Astrocyte (in vitro differentiated cells and primary cell): Measurements from ENCODE around the gene MKNK1. TPM values are rescaled to one million over a fixed set of nuclear protein-coding genes. Genes with fewer than 3 reads are reported as not detected.

ENCODE experiments used
- DNase-seq: peaks from one replicate; pipeline ENCODE4 v3.0.0-alpha.2; 2010; ENCODE audit warnings: low read depth
- FAIRE-seq: peaks from 2 replicates; lab custom pipeline; 2011; peaks lifted over from hg19 to GRCh38; lab: Jason Lieb, UNC
- H2AFZ ChIP-seq: 2 replicates; pipeline ENCODE4 v1.6.0; 2012; ENCODE audit warnings: low read depth, low read length, inconsistent platforms
- H3K27ac ChIP-seq: 2 replicates; pipeline ENCODE4 v1.5.1; 2011; ENCODE audit warnings: low read depth, low read length, inconsistent platforms
- H3K27me3 ChIP-seq: 2 replicates; pipeline ENCODE4 v1.6.0; 2011; ENCODE audit warnings: low read length, inconsistent platforms; ENCODE audit not compliant: insufficient read depth
- H3K36me3 ChIP-seq: 2 replicates; pipeline ENCODE4 v1.5.1; 2011; ENCODE audit warnings: low read length, inconsistent platforms; ENCODE audit not compliant: insufficient read depth
- H3K4me1 ChIP-seq: 2 replicates; pipeline ENCODE4 v1.5.1; 2011; ENCODE audit warnings: low read length, inconsistent platforms; ENCODE audit not compliant: insufficient read depth
- H3K4me2 ChIP-seq: 2 replicates; pipeline ENCODE4 v1.6.0; 2012; ENCODE audit warnings: low read length, inconsistent platforms
- H3K4me3 ChIP-seq: 2 replicates; pipeline ENCODE4 v1.5.1; 2011; ENCODE audit warnings: low read depth, mild to moderate bottlenecking, low read length, inconsistent platforms; ENCODE audit not compliant: insufficient read depth
- H3K79me2 ChIP-seq: 2 replicates; pipeline ENCODE4 v1.6.0; 2012; ENCODE audit warnings: mild to moderate bottlenecking, low read length, inconsistent platforms; ENCODE audit not compliant: insufficient read depth
- H3K9ac ChIP-seq: 2 replicates; pipeline ENCODE4 v1.6.0; 2012; ENCODE audit warnings: mild to moderate bottlenecking, low read length, inconsistent platforms
- H3K9me3 ChIP-seq: 2 replicates; pipeline ENCODE4 v1.5.1; 2012; ENCODE audit warnings: low read depth, mild to moderate bottlenecking, low read length, inconsistent platforms; ENCODE audit not compliant: insufficient read depth
- H4K20me1 ChIP-seq: 2 replicates; pipeline ENCODE4 v1.6.0; 2012; ENCODE audit warnings: low read length, inconsistent platforms; ENCODE audit not compliant: insufficient read depth
- H3K27ac Mint-ChIP-seq: one replicate; pipeline ENCODE4 v1.8.0; 2021; ENCODE audit warnings: mild to moderate bottlenecking, mixed read lengths; ENCODE audit not compliant: unreplicated experiment
- H3K27me3 Mint-ChIP-seq: one replicate; pipeline ENCODE4 v1.8.0; 2021; ENCODE audit warnings: low read depth, mixed read lengths; ENCODE audit not compliant: unreplicated experiment
- H3K36me3 Mint-ChIP-seq: one replicate; pipeline ENCODE4 v1.8.0; 2021; ENCODE audit warnings: low read depth, mixed read lengths; ENCODE audit not compliant: unreplicated experiment
- H3K4me1 Mint-ChIP-seq: one replicate; pipeline ENCODE4 v1.8.0; 2021; ENCODE audit warnings: low read depth, mixed read lengths; ENCODE audit not compliant: unreplicated experiment
- H3K4me3 Mint-ChIP-seq: one replicate; pipeline ENCODE4 v1.8.0; 2021; ENCODE audit warnings: mild to moderate bottlenecking, moderate library complexity, mixed read lengths; ENCODE audit not compliant: unreplicated experiment
- H3K9me3 Mint-ChIP-seq: one replicate; pipeline ENCODE4 v1.8.0; 2021; ENCODE audit warnings: mild to moderate bottlenecking, mixed read lengths; ENCODE audit not compliant: unreplicated experiment
- EZH2 ChIP-seq: IDR thresholded peaks from 2 replicates; pipeline ENCODE4 v1.6.1; 2012; ENCODE audit warnings: mild to moderate bottlenecking, low read length, inconsistent platforms; ENCODE audit not compliant: insufficient read depth
- total RNA-seq: library from RNA; stranded (reverse); gene quantifications from 2 replicates; pipeline ENCODE4 v1.2.1, GENCODE V29; 2021
- TF ChIP-seq, protein P1 (sequence below): IDR thresholded peaks from 2 replicates; pipeline ENCODE4 v1.5.1; 2011; ENCODE audit warnings: low read depth, mild to moderate bottlenecking, inconsistent platforms, low read length, moderate library complexity; ENCODE audit not compliant: insufficient read depth

The MKNK1 gene
- total RNA-seq, 1 donor from 2014 or later = 26.9 TPM

DNA sequence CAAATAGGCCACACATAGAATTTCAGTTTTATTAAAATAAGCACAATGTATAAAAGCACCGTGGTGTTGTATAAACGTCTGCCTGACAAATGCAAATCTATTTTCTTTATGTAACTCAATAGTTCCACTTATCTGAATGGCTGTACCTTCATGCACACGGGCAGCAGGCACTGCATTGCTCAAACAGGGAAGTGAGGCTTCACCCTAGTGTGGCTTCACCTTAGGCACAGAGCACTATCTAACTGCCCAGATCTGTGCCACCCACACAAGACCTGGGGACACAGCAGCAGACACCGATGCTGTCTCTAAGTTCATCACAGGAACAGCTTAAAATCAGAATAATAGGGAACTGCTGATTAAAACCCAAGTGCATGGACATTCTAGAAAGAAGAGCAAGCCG is 46.7 kb downstream of the MKNK1 start:
- Histone ChIP-seq H3K27ac (no peak overlapping the region), H3K27me3 (peaks cover 4% of the 10 kb centered on the region), H2AFZ (no peak overlapping the region), H3K4me1 (no peaks in the 10 kb centered on the region), H4K20me1 (no peaks in the 10 kb centered on the region), H3K4me3 (no peak overlapping the region), H3K9me3 (no peaks in the 10 kb centered on the region), H3K9ac (no peak overlapping the region), H3K36me3 (no peaks in the 10 kb centered on the region), H3K4me2 (no peak overlapping the region), H3K79me2 (no peaks in the 10 kb centered on the region)
- Mint-ChIP-seq H3K27ac (no peak overlapping the region), H3K36me3 (peaks cover 20% of the 10 kb centered on the region), H3K27me3 (peaks cover 19% of the 10 kb centered on the region), H3K4me3 (no peak overlapping the region), H3K9me3 (no peaks in the 10 kb centered on the region), H3K4me1 (no peaks in the 10 kb centered on the region)
- DNase-seq (no peak), FAIRE-seq (no peak)
- no peak for TF ChIP-seq EZH2
- TF ChIP-seq, protein P1, sequence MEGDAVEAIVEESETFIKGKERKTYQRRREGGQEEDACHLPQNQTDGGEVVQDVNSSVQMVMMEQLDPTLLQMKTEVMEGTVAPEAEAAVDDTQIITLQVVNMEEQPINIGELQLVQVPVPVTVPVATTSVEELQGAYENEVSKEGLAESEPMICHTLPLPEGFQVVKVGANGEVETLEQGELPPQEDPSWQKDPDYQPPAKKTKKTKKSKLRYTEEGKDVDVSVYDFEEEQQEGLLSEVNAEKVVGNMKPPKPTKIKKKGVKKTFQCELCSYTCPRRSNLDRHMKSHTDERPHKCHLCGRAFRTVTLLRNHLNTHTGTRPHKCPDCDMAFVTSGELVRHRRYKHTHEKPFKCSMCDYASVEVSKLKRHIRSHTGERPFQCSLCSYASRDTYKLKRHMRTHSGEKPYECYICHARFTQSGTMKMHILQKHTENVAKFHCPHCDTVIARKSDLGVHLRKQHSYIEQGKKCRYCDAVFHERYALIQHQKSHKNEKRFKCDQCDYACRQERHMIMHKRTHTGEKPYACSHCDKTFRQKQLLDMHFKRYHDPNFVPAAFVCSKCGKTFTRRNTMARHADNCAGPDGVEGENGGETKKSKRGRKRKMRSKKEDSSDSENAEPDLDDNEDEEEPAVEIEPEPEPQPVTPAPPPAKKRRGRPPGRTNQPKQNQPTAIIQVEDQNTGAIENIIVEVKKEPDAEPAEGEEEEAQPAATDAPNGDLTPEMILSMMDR = no peak

DNA sequence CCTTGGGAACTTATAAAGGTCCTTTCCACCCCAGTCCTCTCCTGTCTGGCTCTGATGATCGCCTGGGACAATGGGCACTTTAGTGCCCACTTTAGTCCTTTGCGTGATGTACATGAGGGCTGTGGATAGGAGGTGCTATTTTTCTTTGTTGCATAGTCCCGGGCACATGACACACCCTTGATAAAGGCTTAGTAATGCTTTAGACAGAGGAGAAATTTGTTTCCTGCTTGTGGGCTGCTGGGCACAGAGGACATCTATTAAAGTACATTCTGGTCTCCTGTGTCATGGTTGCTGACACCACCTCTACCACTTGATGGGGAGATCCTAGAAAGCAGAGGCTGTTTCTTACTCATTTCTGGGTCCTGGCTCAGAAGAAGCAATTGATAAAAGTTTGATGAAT is 47.2 kb downstream of the MKNK1 start:
- Histone ChIP-seq H2AFZ (no peak overlapping the region), H3K4me3 (no peak overlapping the region), H3K27me3 (peaks cover 6% of the 10 kb centered on the region), H3K27ac (no peak overlapping the region), H3K4me1 (no peaks in the 10 kb centered on the region), H4K20me1 (no peaks in the 10 kb centered on the region), H3K9ac (no peak overlapping the region), H3K9me3 (no peaks in the 10 kb centered on the region), H3K79me2 (no peaks in the 10 kb centered on the region), H3K4me2 (no peak overlapping the region), H3K36me3 (no peaks in the 10 kb centered on the region)
- peak; percentile 54 for FAIRE-seq
- TF ChIP-seq, protein P1 = no peak
- no peak for TF ChIP-seq EZH2
- no peaks in the 10 kb centered on the region for H3K4me1 Mint-ChIP-seq
- no peaks in the 10 kb centered on the region for H3K9me3 Mint-ChIP-seq
- DNase-seq = peak; percentile 47
- peaks cover 15% of the 10 kb centered on the region for H3K36me3 Mint-ChIP-seq
- H3K27me3 Mint-ChIP-seq = peaks cover 23% of the 10 kb centered on the region
- H3K4me3 Mint-ChIP-seq = no peak overlapping the region
- H3K27ac Mint-ChIP-seq = no peak overlapping the region

DNA sequence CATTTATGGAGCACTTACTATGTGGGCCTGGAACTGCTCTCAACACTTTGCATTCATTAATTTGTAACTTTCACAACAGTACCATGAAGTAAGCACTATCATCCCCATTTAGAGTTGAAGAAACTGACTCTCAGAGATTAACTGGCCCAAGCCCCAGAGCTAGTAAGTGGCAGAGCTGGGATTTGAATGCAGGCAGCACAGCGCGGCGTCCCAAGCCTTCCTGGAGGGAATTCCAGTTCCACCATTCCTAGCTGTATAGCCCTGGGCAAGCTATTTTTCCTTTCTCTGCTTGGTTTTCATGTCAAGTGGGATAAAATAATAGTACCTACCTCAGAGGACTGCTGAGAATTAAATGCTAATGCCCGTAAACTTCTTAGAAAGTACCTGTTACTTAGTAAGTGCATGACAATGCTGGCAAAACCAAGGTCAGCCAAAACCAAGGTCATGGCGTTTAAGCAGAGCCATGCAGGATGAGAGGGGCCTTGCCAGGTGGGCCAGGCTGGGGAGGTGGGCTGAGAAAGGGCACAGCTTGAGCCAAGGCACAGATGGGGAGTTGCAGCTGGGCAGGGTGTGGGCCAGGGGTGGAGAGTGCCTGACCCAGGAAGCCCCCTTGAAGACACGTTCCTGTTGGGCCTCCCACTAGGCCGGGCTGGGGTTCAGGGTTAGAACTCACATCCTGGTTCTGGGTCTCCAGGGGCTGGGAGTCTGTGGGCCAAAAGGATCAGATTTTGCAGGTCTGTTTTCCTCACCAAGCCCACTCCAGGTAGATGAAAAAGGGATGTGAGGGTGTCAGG is 48.0 kb downstream of the MKNK1 start:
- Mint-ChIP-seq H3K9me3 (no peaks in the 10 kb centered on the region), H3K27ac (no peak overlapping the region), H3K4me1 (no peaks in the 10 kb centered on the region), H3K4me3 (no peak overlapping the region), H3K36me3 (peaks cover 7% of the 10 kb centered on the region), H3K27me3 (peaks cover 27% of the 10 kb centered on the region)
- TF ChIP-seq, protein P1 = no peak
- TF ChIP-seq EZH2 = no peak
- Histone ChIP-seq H4K20me1 (no peaks in the 10 kb centered on the region), H3K9ac (no peak overlapping the region), H3K4me2 (no peak overlapping the region), H3K27ac (no peak overlapping the region), H2AFZ (no peak overlapping the region), H3K4me1 (no peaks in the 10 kb centered on the region), H3K79me2 (no peaks in the 10 kb centered on the region), H3K4me3 (no peak overlapping the region), H3K9me3 (no peaks in the 10 kb centered on the region), H3K27me3 (peaks cover 6% of the 10 kb centered on the region), H3K36me3 (no peaks in the 10 kb centered on the region)
- DNase-seq = no peak
- FAIRE-seq = no peak
